Renal cortical epithelial cell (primary cell): ENCODE data around the gene IFNA13. TPM values are rescaled to one million over a fixed set of nuclear protein-coding genes. Genes with fewer than 3 reads are reported as not detected.

Experiments used
- DNase-seq: peaks from one replicate; pipeline ENCODE4 v3.0.0-alpha.2; 2011; ENCODE audit warnings: low read depth
- total RNA-seq: library from RNA; depleted of rRNA; stranded (reverse); fragments of >200 nt; gene quantifications from 2 replicates; pipeline ENCODE4 v1.2.3, GENCODE V29; 2014

IFNA13 gene
- total RNA-seq, 1 donor from 2014 or later, result not detected

DNA sequence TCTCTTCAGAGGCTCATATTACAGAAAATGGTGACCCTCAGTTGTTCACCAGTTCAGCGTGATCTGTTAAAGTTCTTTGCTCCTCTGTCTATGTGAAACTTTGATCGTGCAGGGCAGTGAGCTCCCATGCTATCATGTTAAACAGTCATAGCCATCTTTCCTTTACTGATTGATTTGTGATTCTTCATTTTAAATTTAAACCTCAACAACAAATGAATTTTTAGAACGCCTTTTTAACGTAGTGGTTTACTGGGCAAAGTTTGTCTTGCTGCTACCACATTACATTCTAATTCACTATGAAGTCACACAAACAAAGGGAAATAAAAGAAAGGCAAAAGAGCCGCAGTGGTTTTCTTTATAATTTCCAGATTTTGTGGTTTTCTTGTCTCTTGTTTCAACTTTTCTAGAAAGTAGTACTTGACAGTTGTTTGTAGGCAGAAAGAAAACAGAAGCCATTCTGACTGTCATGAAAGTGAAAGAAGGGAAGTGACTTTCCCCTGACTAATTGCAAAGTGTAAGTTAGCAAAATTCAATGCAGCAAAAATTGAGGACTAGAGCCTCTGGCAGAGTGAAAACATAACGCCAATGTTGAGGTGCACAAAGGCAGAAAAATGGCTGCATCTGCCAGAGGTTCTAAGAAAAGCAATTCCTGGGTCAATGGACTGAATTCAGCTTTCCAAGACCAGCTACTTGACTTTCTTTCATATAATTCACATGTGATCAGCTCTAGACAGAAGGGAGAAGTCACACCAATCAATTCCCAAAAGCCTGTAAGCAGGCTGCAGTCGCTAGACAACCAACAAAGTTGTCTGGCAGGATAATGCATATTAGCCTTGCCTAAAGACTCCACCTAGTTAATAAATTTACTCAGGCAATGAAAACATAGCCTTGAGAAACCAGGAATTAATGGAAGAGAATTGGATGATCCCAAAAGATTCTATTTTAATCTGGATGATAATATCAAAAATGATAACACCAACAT lies 10.1 kb downstream of the IFNA13 start:
- no peak for DNase-seq

DNA sequence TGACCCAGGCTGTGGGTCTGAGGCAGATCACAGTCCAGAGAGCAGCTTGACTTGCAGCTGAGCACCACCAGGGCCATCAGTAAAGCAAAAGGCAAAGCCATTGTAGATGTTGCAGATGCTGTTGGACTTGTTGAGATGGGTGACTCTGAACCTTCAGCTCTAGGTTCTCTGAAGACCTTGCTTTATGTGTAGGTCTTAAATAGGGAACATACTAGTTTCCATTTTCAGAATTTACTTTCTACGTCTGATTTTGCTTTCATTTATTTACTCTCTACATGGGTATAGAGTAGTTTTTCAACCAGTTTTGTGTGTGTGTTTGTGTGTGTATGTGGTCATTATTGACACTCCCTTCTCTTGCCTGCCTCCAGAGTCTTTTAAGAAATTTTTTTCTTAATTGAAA lies 17.1 kb downstream of the IFNA13 start, which contains the start of gene IFNA6:
Gene IFNA6 (minus strand): TSS at position 101 of the 400 bp plus-strand sequence. CDS start 0 bp downstream, at position 101.
- DNase-seq, result no peak

GRCh38 chr9:21348430-21348970 lies 19.4 kb downstream of the IFNA13 start:
- no peak for DNase-seq

DNA sequence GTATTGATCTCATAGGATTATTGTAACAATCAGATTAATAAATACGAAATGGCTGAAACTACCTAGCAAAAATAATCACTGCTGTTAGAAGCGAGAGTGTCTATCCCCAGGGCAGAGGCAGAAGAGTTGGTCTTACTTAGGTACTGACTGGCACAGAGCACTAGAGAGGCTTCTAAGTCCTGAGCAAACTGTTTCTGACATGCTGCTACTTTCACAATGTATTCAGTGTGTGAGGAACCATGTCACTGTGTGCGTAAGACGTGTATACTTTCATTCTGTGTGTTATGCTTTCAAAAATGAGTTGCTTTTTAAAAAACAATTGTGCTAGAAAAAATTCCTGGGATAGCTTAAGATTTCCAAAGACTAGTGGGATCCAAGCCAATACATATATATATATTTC lies 27.1 kb downstream of the IFNA13 start:
- DNase-seq, result no peak

DNA sequence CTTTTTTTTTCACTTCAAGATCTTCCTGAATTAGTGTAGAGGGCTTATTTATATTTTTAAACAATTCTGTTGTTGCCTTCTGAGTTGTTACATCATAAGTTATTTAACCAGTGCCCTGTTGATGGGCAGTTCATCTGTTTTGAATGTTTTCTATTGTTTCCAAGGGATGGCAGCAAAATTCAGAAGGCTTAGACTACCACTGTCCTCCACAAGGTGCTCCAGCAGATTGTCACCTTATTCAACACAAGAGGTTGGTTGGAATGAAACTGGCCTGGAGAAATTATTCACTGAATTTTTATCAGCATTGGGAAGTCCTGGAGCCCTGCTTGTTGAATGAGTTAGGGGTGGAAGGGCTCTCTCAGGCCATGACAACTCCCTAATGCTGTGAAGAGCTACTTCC lies 31.4 kb downstream of the IFNA13 start:
- no peak for DNase-seq

DNA sequence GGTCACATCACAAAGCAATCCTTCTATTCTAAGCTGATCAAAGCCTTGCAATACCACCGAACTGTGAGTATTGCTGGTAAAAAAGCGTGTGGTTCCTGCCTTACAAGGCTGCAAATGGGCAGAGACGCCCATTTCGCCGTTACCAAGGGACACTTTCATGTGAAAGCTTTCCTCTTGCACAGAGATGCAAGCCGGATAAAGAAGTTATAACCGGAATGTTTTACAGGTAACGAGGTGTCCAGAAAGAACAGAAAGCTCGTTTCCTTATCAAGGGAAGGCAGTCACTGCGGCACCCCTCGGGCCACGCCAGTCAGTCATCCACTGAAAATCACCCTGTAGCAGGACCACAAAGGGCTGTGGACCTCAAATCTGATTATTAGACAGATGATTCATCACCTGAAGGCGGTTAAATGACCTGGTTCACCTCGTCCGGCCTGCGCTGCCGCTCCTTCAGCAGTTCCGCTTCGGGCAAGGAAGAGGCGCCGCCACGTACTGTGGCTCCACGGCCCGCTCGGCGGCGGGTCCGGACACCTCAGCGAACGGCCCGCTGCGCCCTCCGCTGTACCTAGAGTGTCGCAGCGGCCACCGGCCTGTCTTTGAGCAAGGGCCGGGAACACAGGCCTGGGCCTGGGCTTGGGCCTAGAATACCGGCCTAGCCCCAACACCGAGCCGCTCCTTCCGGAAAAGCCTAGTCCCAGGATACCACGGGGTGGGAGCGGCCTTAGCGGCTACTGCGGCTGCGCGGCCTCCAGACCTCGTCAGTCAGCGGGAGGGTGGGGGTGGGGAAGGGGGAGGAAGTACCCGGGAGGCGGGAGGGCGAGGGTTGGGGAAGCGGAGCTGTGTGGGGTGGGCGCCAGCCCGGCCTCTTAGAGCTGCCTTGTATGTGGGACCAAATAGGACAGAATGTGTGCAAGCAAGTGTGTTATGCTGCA lies 32.9 kb downstream of the IFNA13 start, which contains the start of gene KLHL9:
Gene KLHL9 (minus strand): TSS at position 704 of the 932 bp plus-strand sequence. CDS start 545 bp downstream, at position 159.
- DNase-seq, result peak; percentile 78

GRCh38 chr9:21333226-21333625 lies 34.6 kb downstream of the IFNA13 start:
- DNase-seq, result no peak

DNA sequence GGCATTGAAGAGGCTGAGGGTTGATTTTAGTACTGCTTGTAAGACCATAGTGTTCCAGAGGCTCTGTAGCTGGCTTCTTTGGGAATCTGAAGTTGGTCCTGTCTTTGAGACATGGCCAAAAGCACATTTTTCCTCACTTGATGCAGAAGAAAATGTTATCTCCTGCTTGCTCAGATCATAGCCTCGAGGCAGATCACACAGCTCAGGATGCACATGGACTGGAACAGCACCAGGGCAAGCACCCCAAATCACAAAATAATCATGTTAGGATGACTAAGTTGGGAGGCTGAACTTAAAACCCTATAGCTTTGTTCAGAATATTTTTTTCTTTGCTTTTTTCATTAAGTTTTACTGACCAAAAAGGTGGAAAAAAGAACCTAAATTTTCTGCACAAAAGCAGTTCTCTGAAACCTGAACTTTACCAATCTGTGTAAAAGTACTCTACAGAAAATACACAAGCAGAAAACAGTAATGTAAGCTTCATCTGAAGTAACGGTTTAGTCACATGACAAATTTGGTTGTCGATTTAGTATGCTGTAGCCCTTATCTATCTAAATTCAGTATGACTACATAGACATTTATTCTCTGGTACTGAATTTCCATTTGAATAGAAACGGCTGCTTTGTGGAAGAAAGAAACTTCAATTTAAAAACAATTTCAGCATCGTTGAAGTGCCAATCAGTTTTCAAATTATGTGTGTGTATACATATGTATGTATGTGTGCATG lies 36.0 kb downstream of the IFNA13 start:
- DNase-seq, result no peak

DNA sequence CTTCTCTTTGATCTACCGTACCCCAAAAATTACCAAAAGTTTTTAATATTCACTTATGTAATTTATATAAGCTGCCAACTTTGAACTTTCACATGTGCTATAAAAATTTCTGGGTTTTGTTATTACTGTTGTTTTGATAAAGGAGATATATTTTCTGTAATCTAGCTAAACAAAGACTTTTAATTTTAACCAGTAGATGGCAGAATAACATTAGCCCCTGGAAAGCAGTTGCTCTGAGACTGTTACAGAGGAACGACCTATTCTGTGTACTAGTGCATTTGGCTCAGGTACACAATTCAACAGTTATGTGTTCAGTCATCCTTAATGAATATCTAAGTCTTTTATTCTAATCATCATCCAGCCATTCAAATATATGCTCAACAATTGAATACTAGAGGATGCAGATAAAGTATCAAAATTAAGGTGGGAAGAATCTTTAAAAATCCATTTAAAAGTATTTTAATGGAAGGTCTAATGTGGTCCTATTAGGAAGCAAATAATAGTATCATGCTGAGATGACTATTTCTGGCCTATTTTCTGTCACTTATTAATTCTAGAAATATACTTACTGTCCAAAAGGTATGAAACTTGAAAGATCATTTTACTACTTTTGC lies 41.2 kb downstream of the IFNA13 start:
- peak; percentile 66 for DNase-seq

DNA sequence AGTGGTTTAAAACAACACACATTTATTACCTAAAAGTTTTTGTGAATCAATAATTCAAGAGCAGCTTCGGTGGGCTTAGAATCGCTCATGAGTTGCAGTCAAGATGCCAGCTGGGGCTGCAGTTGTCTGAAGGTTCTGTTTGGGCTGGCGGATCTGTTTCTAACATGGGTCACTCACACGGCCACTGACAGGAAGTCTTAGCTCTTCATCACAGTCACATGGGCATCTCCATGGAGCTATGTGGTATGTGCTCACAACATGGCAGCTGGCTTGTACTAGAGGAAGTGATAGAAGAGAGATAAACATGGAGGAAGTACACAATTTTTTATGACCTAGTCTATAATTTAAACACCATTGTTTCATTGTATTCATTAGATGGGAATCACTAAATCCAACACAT lies 43.8 kb downstream of the IFNA13 start:
- DNase-seq, result no peak

DNA sequence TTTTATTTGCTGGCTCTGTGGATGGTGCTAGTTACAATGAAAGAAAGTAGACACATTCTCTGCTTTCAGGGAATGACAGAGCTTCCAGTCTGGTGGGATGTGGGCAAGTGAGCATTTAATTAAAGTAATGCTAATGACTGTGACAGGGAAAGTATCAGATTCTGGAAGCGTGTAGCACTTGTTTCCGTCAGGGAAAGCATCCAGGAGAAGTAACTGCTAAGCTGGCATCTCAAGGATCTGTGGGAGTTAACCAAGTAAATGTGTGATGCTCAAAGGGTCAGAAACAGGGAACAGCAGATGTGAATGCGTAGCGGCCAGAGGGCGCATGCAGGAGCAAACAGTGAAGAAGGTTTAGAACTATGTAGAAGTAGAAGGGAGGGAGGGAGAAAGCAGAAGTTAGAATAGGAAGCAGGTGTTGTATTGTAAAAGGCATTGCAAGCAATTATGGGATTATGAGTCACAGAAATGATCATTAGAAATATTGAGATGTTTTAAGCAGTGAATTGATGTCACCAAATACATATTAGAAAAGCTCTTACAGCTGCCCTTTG lies 44.9 kb downstream of the IFNA13 start:
- no peak for DNase-seq

GRCh38 chr9:21320465-21320864 lies 47.4 kb downstream of the IFNA13 start:
- no peak for DNase-seq

GRCh38 chr9:21317956-21318923 lies 49.6 kb downstream of the IFNA13 start:
- peak; percentile 52 for DNase-seq

Other genes with a start within 250 kb of the IFNA13 start
- not detected in 2 replicates for gene IFNW1, start 226.2 kb downstream of the IFNA13 start, total RNA-seq
- gene IFNA21, start 201.4 kb downstream of the IFNA13 start, total RNA-seq, result not detected in 2 replicates
- not detected in 2 replicates for gene IFNA4, start 180.5 kb downstream of the IFNA13 start, total RNA-seq
- gene IFNA7, start 165.9 kb downstream of the IFNA13 start, total RNA-seq, result not detected in 2 replicates
- not detected in 2 replicates for gene IFNA10, start 160.9 kb downstream of the IFNA13 start, total RNA-seq
- gene IFNA16, start 150.7 kb downstream of the IFNA13 start, total RNA-seq, result not detected in 2 replicates
- gene IFNA17, start 139.8 kb downstream of the IFNA13 start, total RNA-seq, result not detected in 2 replicates
- gene IFNA14, start 128.1 kb downstream of the IFNA13 start, total RNA-seq, result not detected in 2 replicates
- gene IFNA5, start 62.7 kb downstream of the IFNA13 start, total RNA-seq, result 0.20 TPM in 1 of 2 replicates, not detected in the other
- 31.3 and 64.1 TPM in 2 replicates for gene KLHL9, start 32.7 kb downstream of the IFNA13 start, total RNA-seq
- gene IFNA6, start 17.2 kb downstream of the IFNA13 start, total RNA-seq, result not detected in 2 replicates
- not detected in 2 replicates for gene IFNA2, start 17.3 kb upstream of the IFNA13 start, total RNA-seq
- gene IFNA8, start 41.1 kb upstream of the IFNA13 start, total RNA-seq, result not detected in 2 replicates
- not detected in 2 replicates for gene IFNA1, start 72.4 kb upstream of the IFNA13 start, total RNA-seq
- gene IFNE, start 114.3 kb upstream of the IFNA13 start, total RNA-seq, result 9.5 TPM in 1 of 2 replicates, not detected in the other